NOMO-1 treated with dmso at 0.1 percent for 144 hours (cell line): ENCODE measurements around the gene RNF123.

Source experiments
- DNase-seq: peaks from one replicate; lab custom pipeline; 2025; ENCODE audit not compliant: unreplicated experiment; lab: John Stamatoyannopoulos, UW

Gene RNF123

DNA sequence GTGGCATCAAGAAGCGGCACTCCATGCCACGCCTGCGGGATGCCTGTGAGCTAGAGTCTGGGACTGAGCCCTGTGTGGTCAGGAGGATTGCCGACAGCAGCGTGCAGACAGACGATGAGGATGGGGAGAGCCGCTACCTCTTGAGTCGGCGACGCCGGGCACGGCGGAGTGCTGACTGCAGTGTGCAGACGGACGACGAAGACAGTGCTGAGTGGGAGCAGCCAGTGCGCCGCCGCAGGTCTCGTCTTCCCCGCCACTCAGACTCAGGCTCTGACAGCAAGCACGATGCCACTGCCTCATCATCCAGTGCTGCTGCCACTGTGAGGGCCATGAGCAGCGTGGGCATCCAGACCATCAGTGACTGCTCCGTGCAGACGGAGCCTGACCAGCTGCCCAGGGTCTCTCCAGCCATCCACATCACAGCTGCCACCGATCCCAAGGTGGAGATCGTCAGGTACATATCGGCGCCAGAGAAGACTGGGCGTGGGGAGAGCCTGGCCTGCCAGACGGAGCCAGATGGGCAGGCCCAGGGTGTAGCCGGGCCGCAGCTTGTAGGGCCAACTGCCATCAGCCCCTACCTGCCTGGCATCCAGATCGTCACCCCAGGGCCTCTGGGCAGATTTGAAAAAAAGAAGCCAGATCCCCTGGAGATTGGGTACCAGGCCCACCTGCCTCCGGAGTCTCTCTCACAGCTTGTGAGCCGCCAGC, 32.0 kb upstream of the RNF123 start:
- DNase-seq, result no peak

DNA sequence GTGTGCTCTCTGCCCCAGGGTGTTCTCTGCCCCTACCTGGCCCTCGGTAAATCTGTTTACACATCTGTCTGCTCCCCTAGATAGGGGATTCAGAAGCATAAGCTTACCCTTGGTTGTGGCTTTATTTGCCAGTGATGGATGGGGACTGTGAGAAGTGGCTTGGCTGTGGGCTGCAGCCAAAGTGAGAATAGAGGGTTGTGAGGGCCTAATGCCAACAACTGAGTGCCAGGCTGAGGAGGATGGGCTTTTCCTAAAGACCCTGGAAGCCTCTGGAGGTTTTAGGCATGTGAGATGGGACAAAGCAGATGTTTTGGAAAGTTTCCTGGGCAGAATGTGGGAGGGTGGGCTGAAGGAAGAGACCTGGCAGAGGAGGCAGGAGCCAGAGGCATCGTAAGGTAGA, 30.6 kb upstream of the RNF123 start:
- no peak for DNase-seq

DNA sequence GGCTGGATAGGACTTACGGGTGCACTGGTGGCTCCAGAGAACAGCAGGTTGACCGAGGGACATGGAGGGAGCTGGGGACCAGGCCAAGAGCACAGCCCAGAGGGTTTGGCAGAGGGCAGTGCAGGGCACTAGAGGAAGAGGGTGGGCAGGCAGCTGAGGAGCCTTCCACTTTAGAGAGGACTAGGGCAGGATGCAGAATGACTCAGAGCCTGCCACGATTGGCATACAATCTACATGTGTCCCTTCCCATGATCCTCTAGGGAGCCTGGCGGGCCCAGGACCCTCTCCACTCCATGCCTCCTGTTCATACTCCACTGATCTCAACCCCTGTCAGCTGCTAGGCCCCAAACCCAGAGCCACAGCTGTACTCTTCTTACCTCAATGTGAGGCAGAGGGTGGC, 29.6 kb upstream of the RNF123 start:
- no peak for DNase-seq

DNA sequence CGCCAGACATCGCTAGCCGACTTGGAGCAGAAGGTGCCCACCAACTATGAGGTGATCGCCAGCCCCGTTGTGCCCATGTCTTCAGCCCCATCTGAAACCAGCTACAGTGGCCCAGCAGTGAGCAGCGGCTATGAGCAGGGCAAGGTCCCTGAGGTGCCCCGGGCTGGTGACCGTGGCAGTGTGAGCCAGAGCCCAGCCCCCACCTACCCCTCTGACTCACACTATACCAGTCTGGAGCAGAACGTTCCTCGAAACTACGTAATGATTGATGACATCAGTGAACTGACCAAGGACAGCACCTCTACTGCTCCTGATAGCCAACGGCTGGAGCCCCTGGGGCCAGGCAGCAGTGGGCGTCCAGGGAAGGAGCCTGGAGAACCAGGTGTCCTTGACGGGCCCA, 28.1 kb upstream of the RNF123 start:
- DNase-seq, result no peak

DNA sequence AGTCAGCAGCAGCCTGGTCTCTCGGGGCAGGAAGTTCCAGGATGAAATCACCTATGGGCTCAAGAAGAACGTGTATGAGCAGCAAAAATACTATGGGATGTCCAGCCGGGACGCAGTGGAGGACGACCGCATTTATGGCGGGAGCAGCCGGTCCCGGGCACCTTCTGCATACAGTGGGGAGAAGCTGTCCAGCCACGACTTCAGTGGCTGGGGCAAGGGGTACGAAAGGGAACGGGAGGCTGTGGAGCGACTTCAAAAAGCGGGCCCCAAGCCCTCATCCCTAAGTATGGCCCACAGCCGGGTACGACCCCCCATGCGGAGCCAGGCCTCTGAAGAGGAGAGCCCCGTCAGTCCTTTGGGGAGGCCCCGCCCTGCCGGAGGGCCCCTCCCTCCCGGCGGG, 27.3 kb upstream of the RNF123 start:
- DNase-seq, result no peak

DNA sequence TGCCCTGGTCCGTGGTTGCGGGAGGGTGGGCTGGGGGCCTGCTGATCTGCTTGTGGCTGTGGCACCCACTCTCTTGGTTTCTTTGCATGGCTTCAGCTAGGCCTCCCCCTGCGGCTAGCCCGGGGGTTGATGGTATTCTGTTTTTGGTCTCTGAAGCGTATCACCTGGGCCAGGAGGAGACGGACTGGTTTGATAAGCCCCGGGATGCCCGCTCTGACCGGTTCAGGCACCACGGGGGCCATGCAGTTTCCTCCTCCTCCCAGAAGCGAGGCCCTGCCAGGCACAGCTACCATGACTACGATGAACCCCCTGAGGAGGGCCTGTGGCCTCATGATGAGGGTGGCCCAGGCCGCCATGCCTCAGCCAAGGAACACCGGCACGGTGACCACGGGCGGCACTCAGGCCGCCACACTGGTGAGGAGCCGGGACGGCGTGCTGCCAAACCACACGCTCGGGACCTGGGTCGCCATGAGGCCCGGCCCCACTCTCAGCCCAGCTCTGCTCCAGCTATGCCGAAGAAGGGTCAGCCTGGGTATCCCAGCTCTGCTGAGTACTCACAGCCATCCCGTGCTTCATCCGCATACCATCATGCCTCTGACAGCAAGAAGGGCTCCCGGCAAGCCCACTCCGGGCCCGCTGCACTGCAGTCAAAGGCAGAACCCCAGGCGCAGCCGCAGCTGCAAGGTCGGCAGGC, 26.5 kb upstream of the RNF123 start:
- DNase-seq, result no peak

DNA sequence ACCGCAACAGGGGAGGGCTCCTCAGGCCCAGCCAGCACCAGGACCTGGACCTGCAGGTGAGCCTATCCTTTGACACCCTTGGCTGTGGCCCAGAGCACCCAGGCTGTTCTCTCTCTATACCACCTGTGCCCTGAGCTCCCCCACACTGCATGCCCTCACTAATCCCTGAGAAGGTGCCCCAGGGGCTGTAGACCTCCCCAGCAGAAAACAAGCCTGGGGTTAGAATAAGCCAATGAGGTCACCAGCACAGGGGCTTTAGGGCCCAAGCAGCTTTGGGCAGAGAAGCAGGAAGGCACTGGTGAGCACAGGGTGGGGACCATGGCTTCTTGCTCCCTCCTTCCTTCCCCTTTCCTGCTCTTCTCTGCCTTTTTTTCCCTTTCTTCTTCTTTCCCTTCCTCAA, 25.5 kb upstream of the RNF123 start:
- DNase-seq, result no peak

DNA sequence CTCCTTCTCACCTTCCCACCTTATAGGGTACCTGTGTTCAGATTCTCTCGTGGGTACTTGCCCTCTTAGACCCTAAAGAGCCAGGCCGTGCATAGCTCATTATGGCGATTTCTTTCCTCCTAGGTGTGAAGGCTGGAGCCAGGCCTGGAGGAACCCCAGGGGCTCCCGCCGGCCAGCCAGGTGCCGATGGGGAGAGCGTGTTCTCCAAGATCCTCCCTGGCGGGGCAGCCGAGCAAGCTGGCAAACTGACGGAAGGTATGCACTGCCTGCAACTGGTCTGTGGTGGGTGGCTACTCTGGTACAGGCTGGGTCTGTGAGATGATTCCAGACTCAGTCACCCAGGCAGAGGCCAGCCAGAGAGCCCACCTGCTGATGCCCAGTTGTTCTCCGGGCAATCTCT, 25.1 kb upstream of the RNF123 start:
- DNase-seq, result no peak

DNA sequence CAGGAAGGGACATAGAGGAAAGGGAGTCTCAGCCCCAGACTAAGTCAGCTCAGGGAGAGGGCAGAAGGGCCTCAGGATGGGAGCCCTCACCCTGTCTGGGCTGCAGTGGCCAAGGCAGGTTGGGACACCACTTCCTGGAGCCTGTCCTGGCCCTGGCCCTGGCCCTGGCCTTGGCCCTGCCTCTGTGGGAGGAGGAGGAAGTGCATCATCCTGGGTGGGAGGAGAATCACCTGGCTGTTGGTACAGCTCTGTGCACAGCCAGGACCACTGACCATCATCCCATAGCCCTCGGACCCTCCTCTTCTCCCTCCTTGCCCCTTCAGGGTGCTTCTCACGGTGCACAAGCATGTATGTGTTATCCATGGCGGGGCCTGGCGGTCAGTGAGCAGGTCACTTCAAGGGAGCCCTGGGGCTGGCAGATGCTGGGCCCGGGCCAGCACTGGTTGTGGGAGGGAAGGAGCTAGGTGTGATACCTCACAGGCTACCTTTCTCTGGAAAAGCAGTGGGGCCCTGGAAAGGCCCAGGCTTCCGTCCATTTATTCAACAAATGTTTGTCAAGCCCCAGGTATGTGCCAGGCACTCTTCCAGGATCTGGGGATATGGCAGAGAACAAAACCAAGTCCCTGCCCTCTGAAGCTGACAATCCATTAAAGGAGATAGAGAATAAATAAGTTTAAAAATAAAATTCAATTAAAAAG, 23.4 kb upstream of the RNF123 start:
- no peak for DNase-seq

DNA sequence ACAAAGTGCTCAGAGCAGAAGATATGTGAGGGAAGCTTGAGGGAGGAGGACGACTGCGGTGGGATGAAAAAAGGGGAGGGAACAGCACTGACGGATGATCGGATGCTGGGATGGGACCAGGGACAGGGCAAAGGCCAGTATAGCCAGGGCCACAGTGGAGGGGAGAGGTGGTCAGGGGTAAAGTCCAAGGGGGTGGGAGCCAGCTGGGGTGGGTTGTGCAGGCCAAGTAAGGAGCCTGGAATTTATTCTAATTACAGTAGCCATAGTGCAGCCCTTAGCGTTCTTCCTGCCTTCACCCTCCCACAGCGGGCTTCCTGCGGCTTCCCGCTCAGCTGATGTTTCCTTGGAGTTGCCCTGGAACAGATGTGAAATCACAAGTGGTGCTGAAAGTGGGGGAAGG, 22.8 kb upstream of the RNF123 start:
- DNase-seq, result no peak

DNA sequence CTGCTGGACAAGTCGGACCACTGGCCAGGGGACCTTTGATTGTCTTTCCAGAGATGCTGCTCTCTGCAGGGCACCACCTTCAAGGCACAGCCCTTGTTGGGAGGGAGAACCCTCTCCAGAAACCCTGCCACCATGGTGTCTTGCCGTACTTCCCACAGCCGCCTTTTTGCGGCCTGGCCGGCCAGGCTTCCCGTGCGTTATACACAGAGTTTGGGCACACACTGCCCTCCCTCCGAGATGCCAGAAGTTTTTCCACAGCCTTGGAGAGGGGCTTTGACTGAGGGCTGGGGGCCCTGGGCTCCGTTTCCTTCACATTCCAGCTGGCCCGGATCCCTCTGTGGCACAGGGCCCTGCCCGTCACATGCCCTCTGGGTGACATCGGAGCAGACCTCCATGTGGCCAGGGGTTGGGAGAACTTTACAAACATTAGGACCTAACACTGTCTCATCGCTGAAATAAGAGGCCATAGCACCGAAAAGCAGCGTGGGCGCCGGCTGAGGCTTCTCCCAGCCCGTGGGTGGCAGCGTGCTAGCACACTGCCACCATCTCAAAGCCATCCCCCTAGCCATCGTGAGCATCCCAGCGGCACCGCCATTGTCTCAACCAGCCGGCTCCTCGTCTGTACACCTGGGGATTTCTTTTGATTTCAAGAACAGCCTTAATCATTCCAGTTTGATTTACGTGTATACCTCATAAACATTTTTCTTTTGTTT, 21.5 kb upstream of the RNF123 start:
- no peak for DNase-seq

DNA sequence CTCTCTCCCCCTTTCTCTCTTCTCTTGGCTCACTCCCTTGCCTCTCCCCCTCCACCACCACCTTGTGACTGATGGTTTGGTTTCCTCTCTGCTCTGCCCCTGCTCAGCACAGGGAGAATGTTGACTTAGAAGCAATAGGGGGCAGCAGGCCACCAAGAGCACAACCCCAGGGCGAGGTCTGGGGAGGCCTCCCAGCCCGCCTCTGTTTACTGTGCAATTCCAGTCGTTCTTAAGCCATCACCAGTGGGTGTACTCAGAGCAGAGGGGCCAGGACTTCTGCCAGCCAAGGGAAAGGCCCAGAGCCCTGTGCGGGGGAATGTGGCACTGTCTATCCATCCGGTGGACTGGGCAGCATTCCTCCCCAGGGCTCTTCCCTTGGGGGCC, 21.0 kb upstream of the RNF123 start:
- no peak for DNase-seq

DNA sequence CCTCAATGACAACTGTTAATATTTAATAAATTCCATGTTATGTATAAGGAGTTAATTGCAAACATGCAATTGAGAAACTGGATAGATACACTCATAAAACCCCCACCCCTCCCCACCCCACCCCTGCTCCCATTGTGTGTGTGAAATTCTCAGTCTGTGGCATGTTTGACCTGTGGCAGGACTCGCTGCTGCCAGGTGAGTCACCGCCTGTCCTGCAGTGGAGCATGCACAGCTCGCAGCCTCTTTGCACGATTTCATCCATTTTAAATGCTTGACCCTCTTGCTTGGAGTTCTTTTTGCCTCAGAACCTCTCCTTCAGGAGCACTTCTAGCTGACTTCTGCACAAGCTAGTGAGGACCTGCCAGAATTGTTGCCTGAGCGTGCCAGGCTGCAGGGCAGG, 20.5 kb upstream of the RNF123 start:
- no peak for DNase-seq

DNA sequence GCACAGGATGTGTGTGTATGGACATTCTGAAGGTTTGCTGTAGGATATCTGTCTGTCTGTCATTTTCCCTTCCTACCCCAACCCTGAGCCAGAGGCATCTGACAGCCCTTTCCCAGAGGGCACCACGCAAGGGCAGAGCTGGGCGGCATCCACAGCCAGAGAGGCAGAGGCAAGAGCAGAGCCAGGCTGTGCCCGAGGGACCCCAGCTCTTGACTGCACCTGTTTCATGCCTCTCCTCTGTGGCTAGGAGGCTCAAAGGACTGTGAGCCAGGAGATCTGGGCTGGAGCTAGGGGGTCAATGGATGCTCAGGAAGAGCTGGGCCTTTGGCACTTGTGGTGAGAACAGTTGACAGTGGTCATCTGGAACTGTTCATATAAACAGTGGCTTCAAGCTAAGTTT, 20.0 kb upstream of the RNF123 start:
- no peak for DNase-seq

DNA sequence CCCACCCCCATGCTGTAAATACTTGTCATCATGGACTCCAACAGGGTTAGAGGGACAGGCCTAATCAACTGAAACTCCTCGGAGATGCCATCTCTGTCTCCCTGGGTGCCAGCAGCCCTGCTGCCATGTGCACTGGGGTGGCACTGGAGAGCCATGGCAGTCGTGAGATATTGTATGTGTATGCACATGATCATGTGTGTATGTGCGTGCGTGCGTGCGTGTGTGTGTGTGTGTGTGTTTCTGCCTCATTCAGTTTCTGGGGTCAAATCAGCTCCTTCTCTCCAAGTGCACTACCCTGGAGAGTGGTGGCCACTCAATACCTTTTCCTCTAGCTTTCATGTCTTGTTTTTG, 18.4 kb upstream of the RNF123 start:
- DNase-seq, result no peak

DNA sequence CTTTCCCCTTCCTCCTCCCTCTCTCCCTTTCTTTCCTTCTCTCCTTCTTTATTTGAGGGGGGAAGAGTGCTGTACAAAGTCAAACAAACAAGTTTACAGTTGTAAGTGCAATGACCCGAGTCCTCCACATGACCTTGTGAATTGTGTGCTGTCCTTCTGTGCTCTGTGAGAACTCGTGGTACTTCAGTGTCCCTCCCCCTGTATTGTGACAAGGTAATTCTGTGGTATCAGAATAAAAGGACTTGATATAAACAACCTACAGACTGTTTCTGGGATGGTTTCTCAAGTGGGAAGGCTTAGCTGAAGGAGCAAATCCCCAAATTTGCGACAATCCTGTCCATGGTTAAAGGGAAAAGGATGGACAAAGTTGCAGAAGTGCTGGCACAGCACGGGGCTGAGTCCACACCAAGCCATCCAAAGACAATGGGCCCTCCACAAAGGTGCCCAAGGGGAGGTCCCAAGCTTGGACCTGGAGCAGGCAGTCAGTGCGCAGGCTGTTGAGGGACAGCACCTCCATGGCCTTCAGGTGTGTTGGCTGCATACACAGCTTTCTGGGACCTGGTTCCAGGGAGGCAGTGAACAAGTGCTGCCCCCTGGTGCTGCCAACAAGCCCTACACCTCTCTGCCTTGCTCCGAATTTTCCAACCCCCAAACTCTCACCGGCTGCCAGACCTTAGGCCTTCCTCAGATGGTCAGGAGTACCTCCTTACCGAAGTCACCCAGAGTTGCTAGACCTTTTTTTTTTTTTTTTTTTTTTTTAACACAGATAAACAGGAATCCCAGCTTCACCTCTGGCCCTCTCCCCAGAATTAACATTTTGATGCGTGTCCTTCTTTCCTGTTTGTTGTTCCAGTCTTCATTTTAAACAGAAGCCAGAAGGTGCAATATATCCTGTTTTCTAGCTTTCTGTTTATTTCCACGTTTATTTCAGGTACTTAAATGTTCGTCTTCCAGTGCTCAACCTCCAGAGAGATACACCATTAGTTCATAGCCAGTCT, 17.8 kb upstream of the RNF123 start:
- DNase-seq, result no peak

DNA sequence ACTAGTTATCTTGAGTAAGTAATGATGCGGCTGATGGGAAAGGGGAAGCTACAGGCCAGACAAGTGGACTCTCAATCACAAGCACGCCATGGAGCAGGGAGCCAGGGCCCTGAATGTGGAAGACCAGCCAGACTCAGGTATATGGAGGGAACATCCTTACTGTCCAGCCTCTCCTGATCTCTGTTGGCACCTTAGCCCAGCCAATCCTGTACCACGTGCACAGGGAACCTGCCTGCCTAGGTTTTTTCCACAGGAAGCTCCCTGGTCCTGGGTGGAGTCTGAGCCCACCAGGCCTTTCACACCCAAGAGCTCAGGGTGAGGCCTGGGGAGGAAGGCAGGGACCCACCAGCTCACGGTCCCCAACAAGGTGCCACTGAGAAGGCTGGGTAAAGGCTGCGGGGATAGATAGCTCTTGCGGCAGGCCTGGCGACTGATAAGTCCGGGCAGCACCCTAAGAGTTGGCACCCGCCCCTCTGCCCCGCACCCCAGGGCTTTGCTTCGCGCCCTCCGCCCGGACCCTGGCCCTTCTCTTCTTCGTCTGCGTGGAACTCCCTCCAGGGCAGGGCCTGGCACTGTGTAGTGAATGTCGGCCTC, 16.1 kb upstream of the RNF123 start:
- DNase-seq, result no peak

DNA sequence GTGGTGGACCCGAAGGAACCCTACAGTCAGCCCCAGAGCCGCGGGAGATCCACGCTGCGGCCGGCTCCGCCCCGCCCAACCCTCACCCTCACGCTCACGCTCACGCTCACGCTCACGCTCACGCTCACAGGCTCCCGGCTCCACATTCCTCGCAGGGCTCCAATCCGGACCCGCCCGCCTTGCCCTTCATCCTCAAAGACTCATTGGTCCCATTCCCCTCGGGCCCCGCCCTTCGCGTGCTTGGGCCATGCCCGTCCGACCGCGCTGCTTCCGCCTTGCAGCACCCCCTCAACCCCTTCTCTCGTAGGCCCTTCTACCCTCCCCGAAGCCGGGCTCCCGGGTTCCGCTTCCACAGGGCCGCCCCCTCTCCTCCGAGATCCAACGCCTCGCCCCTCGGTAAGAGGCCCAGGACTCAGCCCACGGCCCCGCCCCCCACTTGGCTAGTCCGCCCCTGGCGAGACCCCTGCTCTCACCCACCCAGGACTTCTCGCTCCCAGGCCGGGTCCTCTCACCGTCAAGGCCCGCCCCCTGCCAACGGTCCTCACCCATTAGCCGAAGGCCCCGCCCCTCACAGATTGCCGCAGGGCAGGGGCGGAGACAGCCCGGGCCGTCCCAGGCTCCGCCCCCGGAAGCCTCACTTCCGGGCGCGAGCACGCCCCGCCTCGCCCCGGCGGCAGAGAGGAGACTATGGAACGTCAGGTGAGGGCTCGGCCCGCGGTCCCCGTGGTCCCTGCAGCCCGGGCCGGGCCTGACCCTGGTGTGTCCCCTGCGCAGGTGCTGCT, 15.5 kb upstream of the RNF123 start, which contains the start of gene APEH:
APEH (plus strand) TSS at position 637 of the 782 bp plus-strand sequence; CDS start at position 688, 51 bp downstream.
- DNase-seq, result no peak

DNA sequence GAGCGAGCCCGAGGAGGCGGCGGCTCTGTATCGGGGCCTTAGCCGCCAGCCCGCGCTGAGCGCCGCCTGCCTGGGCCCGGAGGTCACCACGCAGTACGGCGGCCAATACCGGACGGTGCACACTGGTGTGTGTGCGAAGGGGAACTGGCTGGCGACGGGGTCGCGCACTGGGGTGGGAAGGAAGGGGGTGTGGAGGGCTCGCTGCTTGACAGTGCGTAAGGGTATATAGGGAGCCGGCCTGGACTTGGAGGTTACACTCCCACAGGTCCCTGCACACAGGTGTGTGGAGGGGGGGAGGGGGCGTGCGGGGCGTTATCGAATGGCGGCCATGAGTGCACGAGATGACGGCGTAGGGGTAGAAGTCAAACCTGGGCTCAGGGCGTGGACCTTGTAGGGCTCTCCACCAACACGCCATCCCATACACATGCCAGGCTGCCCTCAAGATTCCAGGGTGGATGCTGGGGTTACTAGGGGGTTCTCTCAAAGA, 14.8 kb upstream of the RNF123 start:
- DNase-seq, result no peak
